Loucy (cell line): Measurements from ENCODE around the gene UTP4.

Experiments
- H2AFZ ChIP-seq: fragments of 200-600 bp; sonication (generic); 2 replicates; pipeline ENCODE4 v1.6.0; 2016; ENCODE audit warnings: antibody characterized with exemption, mild to moderate bottlenecking, low read length, moderate library complexity
- H3F3A ChIP-seq: fragments of 200-600 bp; 2 replicates; pipeline ENCODE4 v1.6.0; 2016; ENCODE audit warnings: antibody characterized with exemption, low read depth, mild to moderate bottlenecking
- H3K27me3 ChIP-seq: fragments of 200-600 bp; sonication (generic); 2 replicates; pipeline ENCODE4 v1.6.1; 2014; ENCODE audit warnings: low read length, mild to moderate bottlenecking; ENCODE audit not compliant: insufficient read depth, poor library complexity, severe bottlenecking
- H3K36me3 ChIP-seq: fragments of 200-600 bp; sonication (generic); 2 replicates; pipeline ENCODE4 v1.6.1; 2016; ENCODE audit warnings: low read length; ENCODE audit not compliant: insufficient read depth
- H3K4me1 ChIP-seq: fragments of 200-600 bp; sonication (generic); 2 replicates; pipeline ENCODE4 v1.5.1; 2014; ENCODE audit warnings: low read length, mild to moderate bottlenecking; ENCODE audit not compliant: insufficient read depth, poor library complexity, severe bottlenecking
- H3K4me2 ChIP-seq: fragments of 200-600 bp; sonication (generic); 2 replicates; pipeline ENCODE4 v1.6.0; 2014; ENCODE audit warnings: antibody characterized with exemption, low read length, low read depth, mild to moderate bottlenecking; ENCODE audit not compliant: poor library complexity, severe bottlenecking
- H3K4me3 ChIP-seq: fragments of 200-600 bp; sonication (generic); 2 replicates; pipeline ENCODE4 v1.5.1; 2014; ENCODE audit warnings: low read length, mild to moderate bottlenecking, mixed read lengths; ENCODE audit not compliant: poor library complexity, severe bottlenecking
- H3K79me2 ChIP-seq: fragments of 200-600 bp; sonication (generic); 2 replicates; pipeline ENCODE4 v1.6.1; 2014; ENCODE audit warnings: low read length; ENCODE audit not compliant: insufficient read depth
- H3K9ac ChIP-seq: fragments of 200-600 bp; sonication (generic); 2 replicates; pipeline ENCODE4 v1.6.0; 2014; ENCODE audit warnings: mild to moderate bottlenecking, low read depth, low read length, moderate library complexity; ENCODE audit not compliant: poor library complexity, severe bottlenecking
- H3K9me2 ChIP-seq: fragments of 200-600 bp; sonication (generic); replicated peaks from 2 replicates; pipeline ENCODE4 v1.6.1; 2016; ENCODE audit warnings: low read depth, low read length, mixed read lengths
- H3K9me3 ChIP-seq: fragments of 200-600 bp; sonication (generic); 2 replicates; pipeline ENCODE4 v1.6.1; 2014; ENCODE audit warnings: mild to moderate bottlenecking, antibody characterized with exemption, low read length, low read depth; ENCODE audit not compliant: insufficient read depth
- H4K20me1 ChIP-seq: fragments of 200-600 bp; sonication (generic); 2 replicates; pipeline ENCODE4 v1.6.0; 2014; ENCODE audit warnings: antibody characterized with exemption, low read length, mild to moderate bottlenecking; ENCODE audit not compliant: insufficient read depth, poor library complexity, severe bottlenecking
- CTCF ChIP-seq: fragments of 200-600 bp; sonication (generic); conservative IDR thresholded peaks from 2 replicates; pipeline ENCODE4 v1.5.1; 2014; ENCODE audit warnings: mild to moderate bottlenecking, antibody characterized with exemption, low read length
- EZH2phosphoT487 ChIP-seq: fragments of 200-600 bp; IDR thresholded peaks from 2 replicates; pipeline ENCODE4 v1.6.1; 2018; ENCODE audit warnings: antibody characterized with exemption, mild to moderate bottlenecking, moderate library complexity, borderline replicate concordance

UTP4 gene

GRCh38 chr16:69111216-69111875 lies 21.1 kb upstream of the UTP4 start:
- no peaks in the 10 kb centered on the region for H3K27me3 ChIP-seq
- no peak overlapping the region for H3K4me2 ChIP-seq
- no peaks in the 10 kb centered on the region for H3K9me3 ChIP-seq
- peaks cover 4% of the 10 kb centered on the region for H3K4me1 ChIP-seq
- no peaks in the 10 kb centered on the region for H3F3A ChIP-seq
- TF ChIP-seq EZH2phosphoT487 (no peak), CTCF (no peak)
- no peak overlapping the region for H3K4me3 ChIP-seq
- no peak overlapping the region for H3K9ac ChIP-seq
- no peak overlapping the region for H2AFZ ChIP-seq
- peaks cover 10% of the 10 kb centered on the region; the same call in 1 of the 2 replicates for H3K36me3 ChIP-seq
- H4K20me1 ChIP-seq = no peaks in the 10 kb centered on the region
- no peaks in the 10 kb centered on the region for H3K9me2 ChIP-seq
- no peaks in the 10 kb centered on the region for H3K79me2 ChIP-seq

- H3F3A ChIP-seq = no peaks in the 10 kb centered on the region
- no peak overlapping the region for H3K4me2 ChIP-seq
- no peaks in the 10 kb centered on the region for H3K79me2 ChIP-seq
- no peaks in the 10 kb centered on the region for H3K27me3 ChIP-seq
- no peaks in the 10 kb centered on the region for H4K20me1 ChIP-seq
- H3K36me3 ChIP-seq = peaks cover 10% of the 10 kb centered on the region; the same call in 1 of the 2 replicates
- H3K4me3 ChIP-seq = no peak overlapping the region
- no peaks in the 10 kb centered on the region for H3K9me3 ChIP-seq
- no peak for TF ChIP-seq CTCF
- no peak for TF ChIP-seq EZH2phosphoT487
- no peaks in the 10 kb centered on the region for H3K4me1 ChIP-seq
- no peak overlapping the region for H3K9ac ChIP-seq
- no peaks in the 10 kb centered on the region for H3K9me2 ChIP-seq
- no peak overlapping the region for H2AFZ ChIP-seq
These were observed 20.6 kb upstream of the UTP4 start for GRCh38 chr16:69111876-69112230.

GRCh38 chr16:69112285-69113129 lies 19.9 kb upstream of the UTP4 start:
- TF ChIP-seq CTCF (peak; percentile 80), EZH2phosphoT487 (no peak)
- no peaks in the 10 kb centered on the region for H3K27me3 ChIP-seq
- H3K4me3 ChIP-seq = no peak overlapping the region
- H4K20me1 ChIP-seq = no peaks in the 10 kb centered on the region
- no peak overlapping the region for H2AFZ ChIP-seq
- no peak overlapping the region for H3K9ac ChIP-seq
- H3K4me2 ChIP-seq = no peak overlapping the region
- H3K9me2 ChIP-seq = no peaks in the 10 kb centered on the region
- no peaks in the 10 kb centered on the region for H3K79me2 ChIP-seq
- no peaks in the 10 kb centered on the region for H3F3A ChIP-seq
- H3K4me1 ChIP-seq = no peaks in the 10 kb centered on the region
- H3K9me3 ChIP-seq = no peaks in the 10 kb centered on the region
- peaks cover 13% of the 10 kb centered on the region; the same call in 1 of the 2 replicates for H3K36me3 ChIP-seq
